ENCODE data around the gene PTGIS. TPM values are rescaled to one million over a fixed set of nuclear protein-coding genes. Genes with fewer than 3 reads are reported as not detected.

Gene PTGIS
- total RNA-seq, 1 donor from 2014 or later = not detected

- no peak for ATAC-seq (ENCODE audit: low read depth)
- POLR2A ChIA-PET = no interaction called here
- CTCF ChIA-PET = no interaction called here
- Mint-ChIP-seq H3K36me3 (ENCODE audit: low read depth) (no peaks in the 10 kb centered on the region), H3K4me1 (no peaks in the 10 kb centered on the region), H3K27ac (no peak overlapping the region), H3K9me3 (no peaks in the 10 kb centered on the region), H3K4me3 (no peak overlapping the region), H3K27me3 (peaks cover 23% of the 10 kb centered on the region)
- no peak for TF ChIP-seq CTCF (IDR thresholded peaks at IDR 0.05)
- no peak for DNase-seq
- intact Hi-C loops (cut with micrococcal nuclease) = no loop called here
These were observed 52.4 kb downstream of the PTGIS start for GRCh38 chr20:49515586-49515985.

- ChIA-PET CTCF (no interaction called here), POLR2A (no interaction called here)
- Mint-ChIP-seq H3K27ac (no peak overlapping the region), H3K4me3 (no peak overlapping the region), H3K36me3 (ENCODE audit: low read depth) (no peaks in the 10 kb centered on the region), H3K27me3 (peaks cover 28% of the 10 kb centered on the region), H3K4me1 (no peaks in the 10 kb centered on the region), H3K9me3 (no peaks in the 10 kb centered on the region)
- intact Hi-C loops (cut with micrococcal nuclease) = no loop called here
- ATAC-seq (ENCODE audit: low read depth) (no peak), DNase-seq (no peak)
- no peak for TF ChIP-seq CTCF (IDR thresholded peaks at IDR 0.05)
These were observed 54.4 kb downstream of the PTGIS start for GRCh38 chr20:49513517-49513916.

- Mint-ChIP-seq H3K36me3 (ENCODE audit: low read depth) (no peaks in the 10 kb centered on the region), H3K4me3 (no peak overlapping the region), H3K9me3 (no peaks in the 10 kb centered on the region), H3K27me3 (peaks cover 30% of the 10 kb centered on the region), H3K27ac (no peak overlapping the region), H3K4me1 (no peaks in the 10 kb centered on the region)
- CTCF ChIA-PET = no interaction called here
- POLR2A ChIA-PET = no interaction called here
- intact Hi-C loops (cut with micrococcal nuclease) = no loop called here
- DNase-seq = no peak
- no peak for ATAC-seq (ENCODE audit: low read depth)
- TF ChIP-seq CTCF (IDR thresholded peaks at IDR 0.05) = no peak
These were observed 54.9 kb downstream of the PTGIS start for GRCh38 chr20:49513009-49513408.

GRCh38 chr20:49511788-49512525 lies 56.0 kb downstream of the PTGIS start:
- ATAC-seq (ENCODE audit: low read depth) (no peak), DNase-seq (no peak)
- H3K4me1 Mint-ChIP-seq = no peaks in the 10 kb centered on the region
- ChIA-PET CTCF (no interaction called here), POLR2A (no interaction called here)
- H3K9me3 Mint-ChIP-seq = no peaks in the 10 kb centered on the region
- peaks cover 39% of the 10 kb centered on the region for H3K27me3 Mint-ChIP-seq
- intact Hi-C loops (cut with micrococcal nuclease) = no loop called here
- H3K36me3 Mint-ChIP-seq (ENCODE audit: low read depth) = no peaks in the 10 kb centered on the region
- no peak overlapping the region for H3K27ac Mint-ChIP-seq
- no peak overlapping the region for H3K4me3 Mint-ChIP-seq
- TF ChIP-seq CTCF (IDR thresholded peaks at IDR 0.05) = no peak

- no peaks in the 10 kb centered on the region for H3K36me3 Mint-ChIP-seq (ENCODE audit: low read depth)
- H3K4me3 Mint-ChIP-seq = no peak overlapping the region
- no peaks in the 10 kb centered on the region for H3K9me3 Mint-ChIP-seq
- TF ChIP-seq CTCF (IDR thresholded peaks at IDR 0.05) = no peak
- POLR2A ChIA-PET = no interaction called here
- CTCF ChIA-PET = no interaction called here
- peaks cover 39% of the 10 kb centered on the region for H3K27me3 Mint-ChIP-seq
- intact Hi-C loops (cut with micrococcal nuclease) = no loop called here
- H3K27ac Mint-ChIP-seq = no peak overlapping the region
- no peaks in the 10 kb centered on the region for H3K4me1 Mint-ChIP-seq
- no peak for ATAC-seq (ENCODE audit: low read depth)
- no peak for DNase-seq
These were observed 57.3 kb downstream of the PTGIS start for GRCh38 chr20:49510562-49511122.
